ENCODE measurements around the gene KIF4A.

DNA sequence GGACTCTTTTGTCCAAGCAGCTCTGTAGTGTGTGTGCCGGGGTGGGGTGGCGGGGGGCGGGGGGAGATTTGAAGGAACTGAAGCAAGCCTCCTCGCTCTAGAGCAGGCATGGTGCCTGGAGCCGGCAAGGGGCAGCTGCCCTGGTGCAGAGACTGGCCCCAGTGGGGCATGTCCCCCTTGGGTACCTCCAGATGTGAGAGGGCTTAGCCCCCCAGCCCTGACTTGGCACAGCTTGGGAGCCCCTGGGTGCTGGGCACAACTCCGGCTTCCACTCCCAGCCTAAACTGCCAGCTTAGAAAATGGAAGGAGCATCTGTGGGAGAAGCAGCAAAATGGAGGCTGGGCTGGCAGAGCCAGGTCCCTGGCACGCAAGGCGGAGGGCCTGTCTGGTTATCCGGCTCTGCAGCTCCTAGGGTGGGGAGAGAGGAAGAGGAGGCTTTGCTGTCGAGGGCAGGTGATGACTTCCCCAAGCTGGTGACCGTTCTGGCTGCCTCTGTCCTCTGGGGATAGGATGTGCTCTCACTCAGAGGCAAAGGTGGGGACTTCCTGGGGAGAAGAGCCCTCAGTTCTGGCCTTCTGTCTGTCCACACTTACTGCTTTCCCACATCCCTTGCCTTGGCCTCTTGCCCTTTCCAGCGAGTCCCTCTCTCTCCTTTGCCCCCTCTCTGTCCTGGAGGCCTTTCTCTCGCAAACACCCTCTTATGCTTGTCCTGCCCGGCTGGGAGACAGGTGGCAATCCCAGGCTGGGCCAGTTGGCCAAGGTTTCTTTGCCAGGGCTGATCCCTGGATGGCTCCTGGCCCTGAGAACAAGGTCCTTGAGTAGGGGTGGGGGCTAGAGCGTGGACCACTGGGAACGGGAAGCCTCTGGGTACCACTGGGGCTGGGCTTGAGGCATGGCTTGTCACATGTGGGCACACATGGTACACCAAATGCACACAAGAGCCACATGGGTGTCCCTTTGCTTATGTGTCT lies 156.8 kb downstream of the KIF4A start:
- TF ChIP-seq CTCF (IDR thresholded peaks at IDR 0.05): no peak
- TF ChIP-seq POLR2A (IDR thresholded peaks at IDR 0.05): no peak

Data from Peyer's patch (tissue), 4 donors.